B cell (primary cell): ENCODE results near the gene FOXE3. TPM values are rescaled to one million over a fixed set of nuclear protein-coding genes. Genes with fewer than 3 reads are reported as not detected.
"Not testable (repeated sequence)": the region's sequence is repeated elsewhere in the genome, so short reads cannot be mapped to it uniquely, and the experiment has no call there.

Experiments
- ATAC-seq: fragments of 200-7000 bp; cut with Tn5 transposase; one replicate; pipeline ENCODE4 v1.10.0; 2021; ENCODE audit warnings: low read depth, mild to moderate bottlenecking, moderate number of reproducible peaks, moderate library complexity
- CTCF ChIA-PET: fragments of 350-600 bp; sonication (Branson Sonifier 250); formaldehyde crosslinking; loops from one replicate; lab custom pipeline; 2021; ENCODE audit warnings: antibody characterized with exemption, inconsistent platforms; lab: Charles Lee
- POLR2A ChIA-PET: fragments of 350-600 bp; sonication (Branson Sonifier 250); formaldehyde crosslinking; loops from one replicate; lab custom pipeline; 2021; ENCODE audit warnings: antibody characterized with exemption; lab: Charles Lee
- DNase-seq: peaks from one replicate; pipeline ENCODE4 v3.0.0; 2013
- H2AFZ ChIP-seq: 2 replicates; pipeline ENCODE4 v1.6.1; 2012; ENCODE audit warnings: mild to moderate bottlenecking, low read depth, low read length; ENCODE audit not compliant: insufficient read depth, poor library complexity, severe bottlenecking
- H3K27ac ChIP-seq, 2 donors: 1 replicate in 1 of 2; 2 replicates in 1 of 2; pipeline ENCODE4 v1.5.1; 2012 to 2013; ENCODE audit warnings: low read length in 2 of 2, mild to moderate bottlenecking in 2 of 2, moderate library complexity in 1 of 2
- H3K27me3 ChIP-seq, 4 experiments: fragments of 200-600 bp in 1 of 4; sonication (generic) in 1 of 4; replicated peaks in 1 of 4; 1 replicate in 2 of 4; 2 replicates in 2 of 4; pipeline versions ENCODE4 v1.6.1 to v1.7.0; 2013 to 2016; ENCODE audit warnings: low read length in 3 of 4, mild to moderate bottlenecking in 2 of 4, mixed read lengths in 1 of 4, moderate library complexity in 1 of 4; ENCODE audit not compliant: insufficient read depth in 4 of 4, control insufficient read depth in 3 of 4; ENCODE audit errors: control extremely low read depth in 1 of 4
- H3K36me3 ChIP-seq, 2 experiments: replicated peaks in 1 of 2; 1 replicate in 1 of 2; 2 replicates in 1 of 2; pipeline versions ENCODE4 v1.6.1 to v1.7.1; 2013; ENCODE audit warnings: low read length in 1 of 2; ENCODE audit not compliant: insufficient read depth in 2 of 2, control insufficient read depth in 1 of 2; ENCODE audit errors: control extremely low read depth in 1 of 2, extremely low read depth in 1 of 2
- H3K4me1 ChIP-seq, 2 donors: fragments of 200-600 bp in 1 of 2; sonication (generic) in 1 of 2; 1 replicate in 1 of 2; 2 replicates in 1 of 2; pipeline versions ENCODE4 v1.5.1 to v1.6.1; 2013 to 2017; ENCODE audit warnings: low read length in 2 of 2; ENCODE audit not compliant: control insufficient read depth in 2 of 2, insufficient read depth in 2 of 2
- H3K4me2 ChIP-seq: replicated peaks from 2 replicates; pipeline ENCODE3; 2012; ENCODE audit warnings: mild to moderate bottlenecking, low read depth, low read length; ENCODE audit not compliant: poor library complexity, severe bottlenecking
- H3K4me3 ChIP-seq, 5 experiments: fragments of 200-600 bp in 1 of 5; sonication (generic) in 1 of 5; 1 replicate in 3 of 5; 2 replicates in 2 of 5; pipeline versions ENCODE4 v1.5.1 to v1.7.0; 2011 to 2016; ENCODE audit warnings: low read length in 4 of 5, mild to moderate bottlenecking in 4 of 5, low read depth in 2 of 5, control low read depth in 1 of 5, moderate library complexity in 1 of 5; ENCODE audit not compliant: insufficient read depth in 1 of 5; ENCODE audit errors: control extremely low read depth in 1 of 5, extremely low read depth in 1 of 5
- H3K79me2 ChIP-seq: fragments of 200-600 bp; sonication (generic); one replicate; pipeline ENCODE4 v1.6.0; 2016; ENCODE audit warnings: low read length; ENCODE audit not compliant: control insufficient read depth, insufficient read depth
- H3K9ac ChIP-seq: fragments of 200-600 bp; sonication (generic); 2 replicates; pipeline ENCODE4 v1.6.1; 2017; ENCODE audit warnings: mild to moderate bottlenecking, low read length, moderate library complexity
- H3K9me3 ChIP-seq, 3 donors: one replicate each; pipeline versions ENCODE4 v1.6.1 to v1.7.1; 2013; ENCODE audit warnings: low read length in 2 of 3; ENCODE audit not compliant: control insufficient read depth in 2 of 3, insufficient read depth in 1 of 3; ENCODE audit errors: control extremely low read depth in 1 of 3
- H4K20me1 ChIP-seq: 2 replicates; pipeline ENCODE4 v1.6.0; 2012; ENCODE audit warnings: mild to moderate bottlenecking, low read length; ENCODE audit not compliant: insufficient read depth, control insufficient read depth, poor library complexity, severe bottlenecking
- H3K27ac Mint-ChIP-seq: one replicate; pipeline ENCODE4 v1.8.0; 2021; ENCODE audit warnings: mixed read lengths
- H3K27me3 Mint-ChIP-seq: one replicate; pipeline ENCODE4 v1.8.0; 2021; ENCODE audit warnings: mixed read lengths
- H3K4me1 Mint-ChIP-seq: one replicate; pipeline ENCODE4 v1.8.0; 2021; ENCODE audit warnings: mixed read lengths
- H3K4me3 Mint-ChIP-seq: one replicate; pipeline ENCODE4 v1.8.0; 2021; ENCODE audit warnings: mixed read lengths
- H3K9me3 Mint-ChIP-seq: one replicate; pipeline ENCODE4 v1.8.0; 2022; ENCODE audit warnings: mixed read lengths; ENCODE audit not compliant: insufficient read depth
- EZH2 ChIP-seq: IDR thresholded peaks from 2 replicates; pipeline ENCODE4 v1.6.1; 2012; ENCODE audit warnings: borderline replicate concordance, low read depth, mild to moderate bottlenecking, moderate library complexity, low read length; ENCODE audit not compliant: insufficient read depth, poor library complexity, severe bottlenecking
- WGBS: methylation state at CpG from one replicate; pipeline ENCODE4 v1.1.5; 2013; ENCODE audit warnings: missing lambda C conversion rate; ENCODE audit not compliant: insufficient coverage; 5-methylcytosine and 5-hydroxymethylcytosine counted together
- intact Hi-C: fragments of 100-400 bp; cut with micrococcal nuclease; formaldehyde crosslinking; loops from one replicate; pipeline ENCODE4 v1.10.0; 2022
- polyA plus RNA-seq: library from polyadenylated mRNA; depleted of rRNA; stranded (reverse); fragments of >200 nt; gene quantifications from 2 replicates; pipeline ENCODE4 v1.2.3, GENCODE V29; 2012
- total RNA-seq, 2 donors: library from RNA; stranded (reverse); fragments of 120-200 nt in 1 of 2; gene quantifications; 1 replicate in 1 of 2; 2 replicates in 1 of 2; pipeline versions ENCODE4 v1.2.3 to v1.2.4, GENCODE V29; 2013 to 2022
- TF ChIP-seq, protein P1 (sequence below): fragments of 200-600 bp; IDR thresholded peaks from one replicate; pipeline ENCODE4 v1.8.0; 2022; ENCODE audit warnings: antibody characterized with exemption, mild to moderate bottlenecking

FOXE3 gene
- total and polyA plus RNA-seq, 2 donors (not counting 1 experiment from before 2014, with no cell fraction given) = not detected

DNA sequence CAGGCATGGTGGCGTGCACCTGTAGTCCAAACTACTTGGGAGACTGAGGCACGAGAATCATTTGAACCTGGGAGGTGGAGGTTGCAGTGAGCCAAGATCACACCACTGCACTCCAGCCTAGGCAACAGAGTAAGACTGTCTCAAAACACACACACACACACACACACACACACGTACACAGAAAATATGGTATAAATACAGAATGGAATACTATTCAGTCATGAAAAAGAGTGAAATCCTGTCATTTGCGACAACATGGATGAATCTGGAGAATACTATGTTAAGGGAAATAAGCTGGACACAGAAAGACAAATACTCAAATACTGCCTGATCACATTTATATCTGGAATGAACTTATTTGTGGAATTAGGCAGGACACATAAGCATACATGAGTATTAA, 40.2 kb downstream of the FOXE3 start:
- intact Hi-C loops = no loop called here
- no peak for ATAC-seq
- ChIA-PET CTCF (no interaction called here), POLR2A (no interaction called here)
- TF ChIP-seq, protein P1, sequence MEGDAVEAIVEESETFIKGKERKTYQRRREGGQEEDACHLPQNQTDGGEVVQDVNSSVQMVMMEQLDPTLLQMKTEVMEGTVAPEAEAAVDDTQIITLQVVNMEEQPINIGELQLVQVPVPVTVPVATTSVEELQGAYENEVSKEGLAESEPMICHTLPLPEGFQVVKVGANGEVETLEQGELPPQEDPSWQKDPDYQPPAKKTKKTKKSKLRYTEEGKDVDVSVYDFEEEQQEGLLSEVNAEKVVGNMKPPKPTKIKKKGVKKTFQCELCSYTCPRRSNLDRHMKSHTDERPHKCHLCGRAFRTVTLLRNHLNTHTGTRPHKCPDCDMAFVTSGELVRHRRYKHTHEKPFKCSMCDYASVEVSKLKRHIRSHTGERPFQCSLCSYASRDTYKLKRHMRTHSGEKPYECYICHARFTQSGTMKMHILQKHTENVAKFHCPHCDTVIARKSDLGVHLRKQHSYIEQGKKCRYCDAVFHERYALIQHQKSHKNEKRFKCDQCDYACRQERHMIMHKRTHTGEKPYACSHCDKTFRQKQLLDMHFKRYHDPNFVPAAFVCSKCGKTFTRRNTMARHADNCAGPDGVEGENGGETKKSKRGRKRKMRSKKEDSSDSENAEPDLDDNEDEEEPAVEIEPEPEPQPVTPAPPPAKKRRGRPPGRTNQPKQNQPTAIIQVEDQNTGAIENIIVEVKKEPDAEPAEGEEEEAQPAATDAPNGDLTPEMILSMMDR = no peak
- no peak for TF ChIP-seq EZH2
- Histone ChIP-seq H3K9me3 (peaks cover 0 to 2% (median 0%) of the 10 kb centered on the region in 3 donors), H3K4me1 (no peaks in the 10 kb centered on the region), H2AFZ (no peak overlapping the region), H3K27ac (no peak overlapping the region), H3K9ac (no peak overlapping the region), H3K4me2 (no peak overlapping the region), H3K36me3 (no peaks in the 10 kb centered on the region), H3K79me2 (no peaks in the 10 kb centered on the region), H3K27me3 (peaks cover 0 to 38% (median 18%) of the 10 kb centered on the region in 4 experiments), H3K4me3 (no peak overlapping the region), H4K20me1 (no peaks in the 10 kb centered on the region)
- Mint-ChIP-seq H3K4me1 (no peaks in the 10 kb centered on the region), H3K27me3 (peaks cover 72% of the 10 kb centered on the region), H3K9me3 (no peaks in the 10 kb centered on the region), H3K4me3 (no peak overlapping the region), H3K27ac (no peak overlapping the region)
- no CpG with 5 or more reads among the region's 4 CpGs for WGBS
- DNase-seq = no peak

GRCh38 chr1:47457547-47457946, 41.5 kb downstream of the FOXE3 start:
- CTCF ChIA-PET, H3K9me3 Mint-ChIP-seq: not testable (repeated sequence)

More at GRCh38 chr1:47457547-47457946, 41.5 kb downstream of the FOXE3 start:
- intact Hi-C loops, H2AFZ ChIP-seq, H3K4me2 ChIP-seq, H3K9me3 ChIP-seq, H4K20me1 ChIP-seq, ATAC-seq, DNase-seq, H3K79me2 ChIP-seq, H3K4me1 Mint-ChIP-seq, H3K27ac ChIP-seq, H3K4me3 Mint-ChIP-seq, H3K9ac ChIP-seq, H3K27ac Mint-ChIP-seq, POLR2A ChIA-PET, H3K4me1 ChIP-seq, H3K4me3 ChIP-seq, H3K36me3 ChIP-seq: not testable (repeated sequence)
- H3K27me3 Mint-ChIP-seq = peaks cover 73% of the 10 kb centered on the region
- WGBS = 92% methylated on average over 11 of the region's 16 CpGs
- H3K27me3 ChIP-seq = peaks cover 0 to 29% (median 16%) of the 10 kb centered on the region in 4 experiments
